ENCODE measurements around the gene ENOX1.
"Not testable (repeated sequence)": the region's sequence is repeated elsewhere in the genome, so short reads cannot be mapped to it uniquely, and the experiment has no call there.

ENOX1 gene

GRCh38 chr13:43373400-43373799, 413.4 kb downstream of the ENOX1 start:
- no peak for DNase-seq

- DNase-seq, result no peak
These were observed 415.9 kb downstream of the ENOX1 start for GRCh38 chr13:43370842-43371241.

GRCh38 chr13:43369319-43369718, 417.5 kb downstream of the ENOX1 start:
- no peak for DNase-seq

GRCh38 chr13:43368003-43368402, 418.8 kb downstream of the ENOX1 start:
- no peak for DNase-seq

GRCh38 chr13:43365039-43365344, 421.8 kb downstream of the ENOX1 start:
- DNase-seq, result no peak

- no peak for DNase-seq
These were observed 422.3 kb downstream of the ENOX1 start for GRCh38 chr13:43364210-43365038.

- no peak for DNase-seq
These were observed 423.4 kb downstream of the ENOX1 start for GRCh38 chr13:43363156-43363953.

GRCh38 chr13:43362556-43362955, 424.2 kb downstream of the ENOX1 start:
- DNase-seq, result no peak

GRCh38 chr13:43360892-43361610, 425.7 kb downstream of the ENOX1 start:
- DNase-seq, result no peak

GRCh38 chr13:43360171-43360570, 426.6 kb downstream of the ENOX1 start:
- no peak for DNase-seq

GRCh38 chr13:43359536-43359935, 427.2 kb downstream of the ENOX1 start:
- no peak for DNase-seq

GRCh38 chr13:43357564-43357963, 429.2 kb downstream of the ENOX1 start:
- DNase-seq, result no peak

- no peak for DNase-seq
These were observed 430.2 kb downstream of the ENOX1 start for GRCh38 chr13:43356567-43356966.

- DNase-seq, result no peak
These were observed 431.0 kb downstream of the ENOX1 start for GRCh38 chr13:43355774-43356173.

GRCh38 chr13:43354153-43354945, 432.4 kb downstream of the ENOX1 start:
- no peak for DNase-seq

GRCh38 chr13:43353631-43354030, 433.1 kb downstream of the ENOX1 start:
- no peak for DNase-seq

GRCh38 chr13:43351612-43352011, 435.2 kb downstream of the ENOX1 start:
- not testable (repeated sequence) for DNase-seq

GRCh38 chr13:43348397-43348796, 438.4 kb downstream of the ENOX1 start:
- DNase-seq, result no peak

GRCh38 chr13:43347877-43348276, 438.9 kb downstream of the ENOX1 start:
- DNase-seq, result no peak

GRCh38 chr13:43346427-43346826, 440.3 kb downstream of the ENOX1 start:
- DNase-seq, result no peak

GRCh38 chr13:43343645-43344044, 443.1 kb downstream of the ENOX1 start:
- DNase-seq, result no peak

GRCh38 chr13:43339805-43340550, 446.8 kb downstream of the ENOX1 start:
- no peak for DNase-seq

Data from activated CD4-positive, alpha-beta T cell treated with anti-CD3 and anti-CD28 coated beads, Interleukin-2, amount 50 U/mL, for 1 hour (primary cell).